A549 (cell line): Measurements from ENCODE around the gene PHF21A. TPM values are rescaled to one million over a fixed set of nuclear protein-coding genes. Genes with fewer than 3 reads are reported as not detected.

Experiments
- ATAC-seq, 2 experiments: fragments of 200-7000 bp in 1 of 2; fragments of >200 bp in 1 of 2; cut with Nextera tagmentation in 1 of 2; cut with Tn5 transposase in 1 of 2; 3 replicates each; pipeline versions ENCODE4 v1.8.0 to v1.9.1; 2018 to 2020; ENCODE audit warnings: mild to moderate bottlenecking in 1 of 2, moderate library complexity in 1 of 2
- CTCF ChIA-PET: fragments of 300-600 bp; sonication (Branson Sonifier 250); formaldehyde crosslinking; extraction: SDS; loops from one replicate; lab custom pipeline; 2021; ENCODE audit warnings: antibody characterized with exemption, inconsistent platforms; lab: Yijun Ruan, JAX
- POLR2A ChIA-PET: fragments of 350-600 bp; formaldehyde crosslinking; extraction: SDS; loops from one replicate; lab custom pipeline; 2021; ENCODE audit warnings: antibody characterized with exemption, inconsistent platforms; lab: Yijun Ruan, JAX
- DNase-seq, 2 experiments: peaks; one replicate each; pipeline versions ENCODE4 v3.0.0 to v3.0.0-alpha.2; 2011 to 2016; ENCODE audit warnings: low read depth in 1 of 2, low spot score in 1 of 2
- FAIRE-seq: peaks from 2 replicates; lab custom pipeline; 2011; peaks lifted over from hg19 to GRCh38; lab: Jason Lieb, UNC
- H3K27ac ChIP-seq, 2 experiments: fragments of >200 bp; sonication (Bioruptor Twin); formaldehyde crosslinking; 3 replicates each; pipeline ENCODE4 v1.5.1; 2016 to 2017
- H3K4me1 ChIP-seq: fragments of >200 bp; sonication (Bioruptor Twin); formaldehyde crosslinking; 3 replicates; pipeline ENCODE4 v1.6.1; 2016
- H3K4me2 ChIP-seq: fragments of >200 bp; sonication (Bioruptor Twin); formaldehyde crosslinking; 3 replicates; pipeline ENCODE4 v1.6.1; 2016
- H3K4me3 ChIP-seq: fragments of >200 bp; sonication (Bioruptor Twin); formaldehyde crosslinking; 3 replicates; pipeline ENCODE4 v1.5.1; 2016
- H3K9me3 ChIP-seq: fragments of >200 bp; sonication (Bioruptor Twin); formaldehyde crosslinking; 3 replicates; pipeline ENCODE4 v1.6.1; 2016
- ATOH8 ChIP-seq: fragments of 250-450 bp; sonication (Bioruptor Pico); IDR thresholded peaks from 2 replicates; pipeline ENCODE4 v1.5.0; 2020; ENCODE audit warnings: low read depth, mild to moderate bottlenecking, moderate library complexity
- BCL3 ChIP-seq: fragments of >200 bp; sonication (Bioruptor Twin); formaldehyde crosslinking; IDR thresholded peaks from 3 replicates; pipeline ENCODE4 v1.6.1; 2016
- BHLHE40 ChIP-seq: IDR thresholded peaks from 2 replicates; pipeline ENCODE4 v1.6.1; 2012; ENCODE audit warnings: low read depth, low read length, inconsistent platforms
- CBX2 ChIP-seq: fragments of 200-600 bp; sonication (generic); IDR thresholded peaks from 2 replicates; pipeline ENCODE4 v1.6.1; 2016; ENCODE audit warnings: low read depth, mild to moderate bottlenecking, borderline replicate concordance
- CEBPB ChIP-seq, 2 experiments: fragments of >200 bp in 1 of 2; sonication (Bioruptor Twin) in 1 of 2; formaldehyde crosslinking in 1 of 2; IDR thresholded peaks; 2 replicates each; pipeline ENCODE4 v1.6.1; 2012 to 2016
- CTCF ChIP-seq: fragments of >200 bp; sonication (Bioruptor Twin); formaldehyde crosslinking; IDR thresholded peaks from 3 replicates; pipeline ENCODE4 v1.5.1; 2016
- E2F6 ChIP-seq: IDR thresholded peaks from 2 replicates; pipeline ENCODE4 v1.6.1; 2012; ENCODE audit warnings: low read depth, borderline replicate concordance
- ELK1 ChIP-seq: fragments of 150-350 bp; IDR thresholded peaks from 2 replicates; pipeline ENCODE4 v1.6.1; 2014; ENCODE audit warnings: low read depth, mild to moderate bottlenecking, low read length
- FOXS1 ChIP-seq: fragments of 250-450 bp; sonication (Bioruptor Pico); IDR thresholded peaks from 2 replicates; pipeline ENCODE4 v1.5.0; 2020; ENCODE audit warnings: mild to moderate bottlenecking, moderate library complexity
- HEYL ChIP-seq: fragments of 250-450 bp; sonication (Bioruptor Pico); IDR thresholded peaks from 2 replicates; pipeline ENCODE4 v1.8.0; 2021; ENCODE audit warnings: mild to moderate bottlenecking, moderate library complexity
- HMGXB4 ChIP-seq: fragments of 250-450 bp; sonication (Bioruptor Pico); IDR thresholded peaks from 2 replicates; pipeline ENCODE4 v1.5.0; 2021; ENCODE audit warnings: mild to moderate bottlenecking, moderate library complexity, borderline replicate concordance
- HOXB5 ChIP-seq: fragments of 250-450 bp; sonication (Bioruptor Pico); IDR thresholded peaks from 2 replicates; pipeline ENCODE4 v1.5.0; 2020; ENCODE audit warnings: mild to moderate bottlenecking, moderate library complexity
- MAFK ChIP-seq: fragments of 450-650 bp; IDR thresholded peaks from 2 replicates; pipeline ENCODE4 v1.6.1; 2014; ENCODE audit not compliant: partially characterized antibody
- MAZ ChIP-seq: fragments of 150-350 bp; IDR thresholded peaks from 2 replicates; pipeline ENCODE4 v1.6.1; 2014; ENCODE audit warnings: antibody characterized with exemption, low read depth, low read length, borderline replicate concordance
- MYC ChIP-seq: IDR thresholded peaks from 2 replicates; pipeline ENCODE4 v1.6.1; 2012; ENCODE audit warnings: mild to moderate bottlenecking, inconsistent platforms, low read length, improper control_type of control experiment, borderline replicate concordance
- PBX3 ChIP-seq: IDR thresholded peaks from 2 replicates; pipeline ENCODE4 v1.6.1; 2012
- POLR2A ChIP-seq: IDR thresholded peaks from 2 replicates; pipeline ENCODE4 v1.6.1; 2012; ENCODE audit warnings: mild to moderate bottlenecking, low read length
- RAD21 ChIP-seq, 2 experiments: fragments of >200 bp in 1 of 2; sonication (Bioruptor Twin) in 1 of 2; formaldehyde crosslinking in 1 of 2; IDR thresholded peaks in 1 of 2; conservative IDR thresholded peaks in 1 of 2; 2 replicates in 1 of 2; 3 replicates in 1 of 2; pipeline ENCODE4 v1.6.1; 2012 to 2018; ENCODE audit warnings: inconsistent platforms in 1 of 2
- RARB ChIP-seq: fragments of 250-450 bp; sonication (Bioruptor Pico); IDR thresholded peaks from 2 replicates; pipeline ENCODE4 v1.8.0; 2021; ENCODE audit warnings: mild to moderate bottlenecking, moderate library complexity
- RNF2 ChIP-seq: fragments of 200-600 bp; sonication (generic); IDR thresholded peaks from 2 replicates; pipeline ENCODE4 v1.6.1; 2016; ENCODE audit warnings: low read depth, mild to moderate bottlenecking, antibody characterized with exemption, moderate library complexity, borderline replicate concordance
- SMC3 ChIP-seq: fragments of >200 bp; sonication (Bioruptor Twin); formaldehyde crosslinking; IDR thresholded peaks from 3 replicates; pipeline ENCODE4 v1.6.1; 2018; ENCODE audit warnings: inconsistent platforms
- USF2 ChIP-seq: fragments of 450-650 bp; IDR thresholded peaks from 2 replicates; pipeline ENCODE4 v1.6.1; 2014; ENCODE audit warnings: antibody characterized with exemption
- ZC3H11A ChIP-seq: fragments of 450-650 bp; IDR thresholded peaks from 2 replicates; pipeline ENCODE4 v1.6.1; 2014; ENCODE audit warnings: antibody characterized with exemption, mild to moderate bottlenecking
- ZFP36 ChIP-seq: fragments of 450-650 bp; IDR thresholded peaks from 2 replicates; pipeline ENCODE4 v1.6.1; 2014; ENCODE audit warnings: borderline replicate concordance; ENCODE audit not compliant: partially characterized antibody
- ZSCAN20 ChIP-seq: fragments of 250-450 bp; sonication (Bioruptor Pico); IDR thresholded peaks from 2 replicates; pipeline ENCODE4 v1.8.0; 2022; ENCODE audit warnings: mild to moderate bottlenecking, moderate library complexity
- WGBS: methylation state at CpG from one replicate; pipeline ENCODE4 v1.1.6; 2017; ENCODE audit errors: missing lambda C conversion rate; 5-methylcytosine and 5-hydroxymethylcytosine counted together
- polyA plus RNA-seq, 4 experiments: library from polyadenylated mRNA; depleted of rRNA in 3 of 4; stranded (reverse); fragments of >200 nt; fragmentation: RNase III in 1 of 4; extraction: RNeasy Plus Mini Kit Qiagen cat#74134 plus additional on column Dnase treatment in 1 of 4; gene quantifications; 2 replicates in 3 of 4; 3 replicates in 1 of 4; pipeline ENCODE4 v1.2.3, GENCODE V29; 2011 to 2017

Gene PHF21A
- polyA plus RNA-seq, 2 of the 4 experiments (the other 2 are of a cell fraction): 20.0 to 31.9 TPM

GRCh38 chr11:45983471-45983845 lies 137.8 kb downstream of the PHF21A start:
- peaks cover 7% of the 10 kb centered on the region; the same call in 2 of the 3 replicates for H3K4me1 ChIP-seq
- 94% methylated on average over 4 of the region's 4 CpGs for WGBS
- ATAC-seq: peak in 1 of 2 experiments; percentile 21; a peak in 1 of 6 replicates
- TF ChIP-seq CTCF: no peak
- no peak for TF ChIP-seq MAFK
- TF ChIP-seq POLR2A: no peak
- TF ChIP-seq CEBPB (IDR thresholded peaks at IDR 0.05): no peak
- no peak for TF ChIP-seq BHLHE40
- TF ChIP-seq BCL3: no peak
- no peak for TF ChIP-seq ATOH8
- no peak for TF ChIP-seq SMC3
- no peak for TF ChIP-seq MAZ
- TF ChIP-seq ELK1: no peak
- no peak for TF ChIP-seq FOXS1 (CRISPR knock-in tag)
- no peak for TF ChIP-seq CBX2
- no peak for TF ChIP-seq RAD21 (conservative IDR thresholded peaks at IDR 0.05 in 1 of 2, IDR thresholded peaks at IDR 0.05 in 1 of 2)
- no peak for TF ChIP-seq HOXB5
- no peak for TF ChIP-seq ZSCAN20
- no peak for TF ChIP-seq E2F6
- no peak for TF ChIP-seq MYC
- TF ChIP-seq RARB (CRISPR knock-in tag): no peak
- no peak for TF ChIP-seq ZFP36
- no peak for TF ChIP-seq ZC3H11A
- H3K9me3 ChIP-seq: no peaks in the 10 kb centered on the region
- H3K4me2 ChIP-seq: no peak overlapping the region
- no peak overlapping the region for H3K4me3 ChIP-seq
- POLR2A ChIA-PET: no interaction called here
- CTCF ChIA-PET: interaction anchor here (0.6 to 2.5 kb wide), 4 partner anchors 13 to 53 kb away, joined by 3 to 13 read pairs (median 4); no protein-coding TSS in a partner anchor
- no peak for DNase-seq
- FAIRE-seq: no peak
- H3K27ac ChIP-seq: no peak overlapping the region

GRCh38 chr11:45982656-45983470 lies 138.4 kb downstream of the PHF21A start:
- H3K4me1 ChIP-seq: peaks cover 7% of the 10 kb centered on the region; the same call in 2 of the 3 replicates
- 82% methylated on average over 8 of the region's 8 CpGs for WGBS
- H3K4me2 ChIP-seq: no peak overlapping the region
- FAIRE-seq: no peak
- H3K4me3 ChIP-seq: no peak overlapping the region
- DNase-seq: peak in 1 of 2 experiments; percentile 11
- ChIA-PET CTCF (interaction anchor here (0.6 to 2.5 kb wide), 3 partner anchors 13 to 54 kb away, joined by 3 to 13 read pairs (median 4); no protein-coding TSS in a partner anchor), POLR2A (no interaction called here)
- no peak overlapping the region for H3K27ac ChIP-seq
- H3K9me3 ChIP-seq: no peaks in the 10 kb centered on the region
- peak in 1 of 2 experiments; percentile 53; a peak in 3 of 6 replicates for ATAC-seq
- TF ChIP-seq ZSCAN20 (no peak), MAZ (no peak), RNF2 (no peak), MAFK (no peak), PBX3 (no peak), HEYL (CRISPR knock-in tag) (no peak), HOXB5 (no peak), USF2 (no peak), HMGXB4 (CRISPR knock-in tag) (no peak), POLR2A (no peak), SMC3 (no peak), FOXS1 (CRISPR knock-in tag) (no peak)
